Activated CD4-positive, alpha-beta T cell treated with anti-CD3 and anti-CD28 coated beads, Interleukin-2, amount 50 U/mL, for 1 hour (primary cell): ENCODE data around the gene FBXW8.

Experiments used
- DNase-seq: peaks from one replicate; pipeline ENCODE4 v3.0.0-alpha.2; 2020

The FBXW8 gene

DNA sequence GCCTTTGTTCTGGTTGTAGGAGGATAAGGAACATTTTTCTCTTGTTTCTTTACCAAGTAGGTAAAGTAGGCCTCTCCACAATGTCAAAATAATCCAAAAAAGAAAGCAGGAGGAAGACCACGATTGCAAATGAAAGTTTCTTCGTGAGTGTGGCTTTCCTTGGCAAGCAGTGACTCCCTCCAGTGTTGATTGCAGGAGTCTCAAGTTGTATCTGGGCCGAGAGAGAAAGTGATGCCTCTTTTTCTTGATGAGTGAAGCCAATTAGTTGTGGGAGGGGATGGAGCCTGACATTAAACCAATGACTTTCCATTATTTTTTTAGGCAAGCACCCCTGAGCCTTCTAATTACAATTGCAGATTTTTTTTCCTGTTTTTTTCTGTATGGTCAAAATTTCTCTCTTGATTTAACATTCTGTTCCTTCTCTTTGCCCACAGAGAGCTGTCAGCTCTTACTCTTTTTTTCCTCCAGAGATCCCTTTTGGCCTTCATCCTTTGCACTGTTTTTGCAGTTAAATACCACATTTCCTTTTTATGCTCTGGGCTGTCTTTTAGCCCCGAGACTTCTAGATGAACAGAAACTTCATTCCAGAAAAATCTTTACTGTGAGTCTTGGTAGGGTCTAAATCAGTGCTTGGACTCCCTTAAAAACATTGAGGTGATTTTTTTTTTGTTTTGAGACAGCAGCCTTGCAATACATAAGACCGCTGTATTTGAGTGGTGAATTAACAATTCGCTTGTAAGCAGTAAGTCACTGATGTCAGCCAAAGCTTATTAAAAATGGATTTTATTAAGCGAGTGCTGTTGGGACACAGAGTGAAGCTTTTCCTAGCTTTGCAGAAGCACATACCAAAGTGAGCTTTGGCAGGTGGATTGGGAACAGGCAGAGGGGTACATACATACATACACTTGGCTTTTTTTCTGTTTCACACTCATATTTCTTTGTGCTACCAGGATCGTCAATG lies 15.8 kb downstream of the FBXW8 start:
- DNase-seq, result no peak

DNA sequence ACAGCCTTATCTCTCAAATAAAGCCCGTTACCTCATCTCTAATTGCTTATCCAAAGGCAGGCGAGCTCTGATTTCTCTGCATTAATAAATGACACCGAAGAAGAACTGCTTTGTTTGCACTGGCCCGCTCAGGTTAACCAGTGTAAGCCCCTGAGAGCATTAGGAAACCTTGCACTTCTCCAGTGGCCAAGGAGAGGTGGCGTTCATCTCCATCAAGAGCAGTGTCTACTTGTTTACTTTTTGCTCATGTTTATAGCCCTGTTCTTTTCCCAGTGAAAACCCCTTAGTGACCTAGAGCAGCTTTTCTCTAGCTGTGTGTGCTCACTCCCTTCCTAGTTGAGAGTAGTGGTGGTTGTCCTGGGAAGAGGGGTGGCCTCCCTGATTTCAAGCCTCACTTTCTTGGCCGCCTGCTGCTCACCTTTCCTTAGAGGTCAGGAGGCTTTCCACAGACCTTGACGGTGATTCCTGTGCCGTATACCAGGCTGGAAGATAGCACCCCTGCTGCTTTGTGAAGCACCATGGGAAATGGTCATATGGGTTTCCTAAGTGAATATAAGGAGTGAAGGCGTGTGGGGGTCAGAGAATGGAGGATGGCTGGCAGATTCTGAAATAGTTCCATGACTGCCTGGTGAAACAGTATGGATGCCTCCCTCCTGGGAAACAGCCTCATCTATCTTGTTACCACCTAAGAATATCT lies 16.6 kb downstream of the FBXW8 start:
- no peak for DNase-seq

DNA sequence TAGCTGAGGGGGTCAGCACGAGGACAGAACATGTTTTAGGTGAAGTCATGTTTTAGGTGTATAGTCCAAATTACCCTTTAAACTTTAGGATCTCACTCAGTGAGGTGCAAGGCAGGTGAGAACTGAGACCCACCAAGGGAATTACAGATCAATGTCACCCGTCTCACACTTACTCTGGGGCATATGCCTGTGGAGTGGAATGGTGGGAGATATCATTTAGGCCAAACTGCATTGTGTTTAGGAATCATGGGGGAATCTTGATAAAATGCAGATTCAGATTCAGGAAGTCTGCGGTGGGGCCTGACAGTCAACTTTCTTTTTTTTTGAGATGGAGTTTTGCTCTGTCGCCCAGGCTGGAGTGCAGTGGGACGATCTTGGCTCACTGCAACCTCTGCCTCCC lies 17.8 kb downstream of the FBXW8 start:
- no peak for DNase-seq

DNA sequence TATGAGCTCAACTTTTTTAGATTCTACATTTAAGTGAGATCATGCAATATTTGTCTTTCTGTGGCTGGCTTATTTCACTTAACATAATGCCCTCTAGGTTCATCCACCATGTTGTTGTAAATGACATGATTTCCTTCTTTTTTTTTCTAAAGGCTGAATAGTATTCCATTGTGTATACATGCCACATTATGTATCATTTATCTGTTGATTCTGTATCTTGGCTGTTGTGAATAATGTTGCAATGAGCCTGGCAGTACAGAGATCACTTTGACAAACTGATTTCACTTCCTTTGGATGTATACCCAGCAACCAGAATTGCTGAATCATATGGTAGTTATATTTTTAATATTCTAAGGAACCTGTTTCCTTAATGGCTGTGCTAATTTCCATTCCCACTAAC lies 19.1 kb downstream of the FBXW8 start:
- no peak for DNase-seq

DNA sequence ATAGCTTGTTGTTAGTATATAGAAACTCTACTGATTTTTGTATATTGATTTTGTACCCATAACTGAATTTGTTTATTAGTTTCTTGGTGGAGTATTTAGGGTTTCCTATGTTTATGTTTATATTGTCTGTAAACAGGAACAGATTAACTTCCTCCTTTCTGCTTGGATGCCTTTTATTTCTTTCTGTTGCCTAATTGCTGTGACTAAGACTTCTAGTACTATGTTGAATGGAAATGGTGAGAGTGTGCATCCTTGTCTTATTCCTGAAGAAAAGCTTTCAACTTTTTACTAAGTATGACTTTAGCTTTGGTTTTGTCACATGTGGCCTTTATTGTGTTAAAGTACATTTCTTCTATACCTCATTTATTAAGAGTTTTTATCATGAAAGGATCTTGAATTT lies 20.9 kb downstream of the FBXW8 start:
- DNase-seq, result no peak

DNA sequence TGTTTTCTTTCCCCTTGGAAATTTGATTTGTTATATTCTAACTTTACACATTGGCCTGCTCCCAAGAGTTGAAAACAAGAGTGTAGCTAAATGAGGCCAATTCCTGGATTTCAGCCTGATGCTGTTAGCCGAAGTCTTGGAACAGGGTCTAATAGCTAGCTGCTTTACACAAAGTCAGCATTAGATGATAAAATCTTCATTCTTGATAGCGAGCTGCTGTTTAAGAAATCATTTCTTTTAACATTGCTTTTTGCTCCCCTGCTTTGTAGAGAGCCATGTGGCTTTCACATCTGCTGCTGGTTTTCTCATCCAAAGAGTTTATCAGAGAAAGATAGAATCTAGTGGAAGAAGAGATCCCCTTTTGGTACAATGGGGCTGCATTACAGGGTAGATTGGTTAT lies 22.3 kb downstream of the FBXW8 start:
- DNase-seq, result no peak

DNA sequence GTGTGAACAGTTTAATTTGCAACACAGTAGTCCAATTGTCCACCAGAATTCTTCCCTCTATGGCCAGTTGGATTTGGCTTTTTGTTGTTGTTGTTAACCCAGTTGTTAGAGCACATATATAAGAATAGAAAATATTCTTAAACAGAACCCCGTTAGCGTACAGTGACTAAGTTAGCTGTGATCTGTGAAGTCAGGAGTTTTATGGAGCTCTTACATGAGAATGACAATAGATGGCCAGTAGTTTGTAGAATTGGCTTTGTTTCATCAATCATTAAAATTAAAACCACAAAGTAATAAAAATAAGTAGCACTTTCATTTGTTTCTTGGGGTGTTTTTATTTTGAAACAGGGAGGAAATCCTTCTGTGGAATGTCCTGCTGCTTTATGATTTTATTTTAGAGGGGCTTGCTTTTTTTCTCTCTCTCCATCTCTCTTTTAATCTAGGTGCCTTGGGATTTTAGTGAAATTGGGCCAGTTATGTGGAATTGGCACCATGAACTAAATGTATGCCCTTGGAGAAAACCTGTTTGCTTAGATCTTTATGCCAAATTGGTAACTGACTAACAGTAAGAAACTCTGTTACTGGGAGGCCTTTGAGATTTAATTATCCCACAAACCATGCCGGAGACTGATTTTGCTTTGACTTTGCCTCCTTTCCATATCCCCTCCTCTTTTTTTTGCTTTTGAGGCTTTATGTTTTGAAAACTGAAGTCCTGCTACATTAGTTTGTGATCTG lies 22.9 kb downstream of the FBXW8 start:
- DNase-seq, result no peak

DNA sequence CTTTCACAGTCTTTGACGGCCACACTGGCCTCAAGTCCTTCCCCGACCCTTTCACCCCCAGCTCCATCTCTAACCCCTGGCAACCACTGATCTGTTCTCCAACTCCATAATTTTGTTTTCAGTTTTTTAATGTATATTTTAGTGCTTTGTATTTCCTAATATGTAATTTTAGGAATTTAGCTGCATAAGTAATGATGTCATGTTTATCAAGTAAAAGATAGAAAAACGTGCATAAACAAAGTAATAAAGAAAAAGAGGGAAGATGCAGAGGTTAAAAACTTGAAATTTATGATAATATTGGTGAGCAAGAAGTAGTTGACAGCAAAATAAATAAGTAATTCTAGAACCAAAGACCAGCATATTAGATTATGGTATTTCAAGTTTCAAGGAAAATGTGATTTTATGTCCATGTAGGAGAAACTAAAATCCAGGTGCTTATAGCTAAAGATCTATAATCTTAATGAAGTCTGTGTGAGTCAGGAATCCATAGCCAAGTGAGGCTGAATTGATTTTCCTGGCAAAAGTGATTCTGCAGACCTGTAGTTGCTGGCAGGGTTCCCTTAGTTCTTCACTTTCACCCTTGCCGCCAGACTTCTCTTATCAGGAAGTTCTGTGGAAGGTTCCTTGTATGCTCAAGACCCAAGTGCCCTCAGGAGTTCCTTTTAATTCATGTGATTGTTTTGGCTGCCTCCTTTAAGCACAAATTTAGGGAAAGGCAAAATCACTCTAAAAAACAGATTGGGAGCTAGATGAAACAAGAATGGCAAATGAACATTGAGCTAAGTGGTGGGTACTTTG lies 24.4 kb downstream of the FBXW8 start:
- DNase-seq, result no peak

DNA sequence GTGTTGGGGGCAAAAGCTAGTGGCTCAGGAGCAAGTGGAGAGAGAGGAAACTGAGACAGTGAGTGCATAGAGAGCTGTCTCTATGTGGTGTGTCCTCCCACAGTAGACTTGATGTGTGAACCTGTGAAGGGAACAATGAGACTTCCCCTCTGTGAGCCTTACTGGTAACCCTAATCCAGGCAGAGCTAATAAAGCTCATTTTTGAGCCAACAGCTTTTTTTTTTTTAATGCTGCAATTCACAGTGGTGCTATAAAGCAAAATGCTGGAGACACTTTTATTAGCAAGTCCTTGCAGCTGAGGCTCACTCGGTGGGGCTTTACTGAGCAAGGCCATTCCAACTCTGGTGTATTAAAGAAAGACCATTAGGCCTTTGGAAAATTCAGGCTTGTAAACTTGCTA lies 26.9 kb downstream of the FBXW8 start:
- no peak for DNase-seq

DNA sequence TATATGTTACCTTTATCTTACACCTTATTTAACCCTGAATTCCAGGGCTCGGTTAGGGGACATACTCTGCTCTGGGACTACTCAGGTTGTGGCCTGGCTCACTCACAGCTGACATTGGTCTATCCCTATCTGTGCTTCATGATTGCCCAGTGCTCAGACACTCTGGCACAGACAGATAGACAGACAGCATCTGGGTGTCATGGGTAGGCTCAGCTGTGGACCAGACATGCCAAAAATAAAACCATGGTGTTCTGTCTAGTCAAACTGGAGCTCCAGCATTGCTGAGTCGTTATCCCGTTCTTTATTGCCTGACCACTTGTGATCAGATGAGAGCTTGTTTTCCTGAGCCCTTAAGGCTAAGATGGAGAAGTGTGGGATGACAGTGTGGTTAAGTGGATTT lies 29.0 kb downstream of the FBXW8 start:
- DNase-seq, result no peak

DNA sequence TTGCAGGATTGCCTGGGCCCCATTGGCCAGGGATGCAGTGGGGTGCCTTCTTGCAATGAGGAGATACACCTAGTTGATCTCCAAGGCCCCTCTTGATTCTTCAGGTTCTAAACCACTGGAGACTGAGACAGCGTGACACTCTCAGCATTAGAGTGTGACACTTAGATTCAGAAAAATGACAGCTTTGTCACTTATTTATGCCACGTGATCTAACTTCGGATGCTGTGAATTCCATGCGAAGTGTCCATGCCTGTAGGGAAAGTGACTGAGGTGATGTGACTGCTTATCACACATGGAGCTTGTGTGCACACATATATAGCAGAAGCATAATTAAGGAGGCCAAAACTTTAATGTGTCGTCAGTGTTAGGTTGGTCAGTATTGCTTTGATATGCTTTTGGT lies 30.4 kb downstream of the FBXW8 start:
- DNase-seq, result no peak

DNA sequence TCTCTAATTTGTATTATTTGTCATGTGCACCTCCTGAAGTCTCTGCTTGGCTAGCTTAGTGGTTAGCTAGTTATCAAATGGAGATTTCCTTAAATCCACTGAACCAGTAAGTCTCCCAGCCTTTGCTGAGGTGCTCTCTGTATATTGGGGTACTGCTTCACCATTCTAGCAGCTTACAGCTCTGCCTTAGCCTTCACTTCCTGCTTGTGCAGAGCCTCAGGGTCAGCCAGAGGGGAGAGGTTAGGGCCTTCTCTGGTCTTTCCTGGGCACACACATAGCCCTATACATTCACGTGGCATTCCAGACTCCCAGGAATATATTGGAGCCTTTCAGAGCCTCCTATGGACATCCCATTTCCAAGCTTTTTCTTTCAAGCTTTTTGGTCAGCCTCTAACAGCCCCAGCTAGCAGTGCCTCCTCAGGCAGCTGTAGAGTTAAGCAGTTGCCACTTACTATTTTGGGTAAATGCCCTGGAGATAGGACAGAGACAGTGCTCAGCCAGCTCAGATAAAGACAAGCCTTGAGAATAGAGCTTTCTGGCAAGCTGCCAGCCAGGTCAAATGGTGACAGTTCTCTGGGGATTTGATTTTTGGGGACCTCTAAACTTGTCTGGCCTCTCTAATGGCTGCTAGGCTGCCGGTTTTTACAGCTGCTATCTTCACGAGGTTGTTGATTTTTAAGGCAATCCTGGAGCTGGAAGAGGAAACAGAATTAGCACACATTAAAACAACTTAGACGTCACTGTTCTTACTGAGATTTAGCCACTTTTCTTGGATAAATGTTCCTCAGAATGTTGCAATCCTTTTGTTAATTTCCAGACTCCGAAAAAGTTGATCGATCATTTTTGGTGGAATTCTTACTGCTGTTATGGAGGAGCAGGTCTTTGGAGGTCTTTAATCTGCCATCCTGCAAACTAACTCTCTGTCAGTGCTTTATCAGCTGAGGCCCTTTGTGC lies 32.9 kb downstream of the FBXW8 start:
- DNase-seq, result no peak

DNA sequence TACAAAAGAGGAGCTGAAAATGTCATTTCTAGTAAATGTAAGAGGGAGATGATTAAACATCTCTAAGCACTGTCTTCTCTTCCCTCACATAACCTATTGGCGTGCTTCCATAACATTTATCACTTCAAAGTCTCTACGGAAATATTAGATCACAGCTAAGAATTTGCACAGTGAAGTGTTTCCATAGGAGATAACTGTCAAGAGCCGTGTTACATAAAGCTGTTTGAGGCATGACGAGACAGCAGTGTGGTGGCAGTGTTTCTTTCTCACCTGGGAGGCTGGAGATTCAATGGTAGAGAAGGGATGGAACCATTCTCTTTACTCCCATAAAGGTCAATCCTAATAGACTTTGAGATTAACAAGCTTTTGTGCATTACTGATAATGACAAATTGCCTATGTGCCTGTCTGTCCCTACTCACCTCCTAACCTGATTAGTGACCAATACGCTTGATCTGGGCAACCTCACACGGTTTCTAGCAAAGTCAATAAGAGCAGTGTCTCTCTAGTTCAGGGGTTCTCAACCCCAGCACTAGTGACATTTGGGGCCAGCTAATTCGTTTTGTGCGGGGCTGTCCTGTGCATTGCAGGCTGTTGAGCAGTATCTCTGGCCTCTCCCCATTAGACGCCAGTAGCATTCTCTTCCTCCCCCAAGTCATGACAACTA lies 35.3 kb downstream of the FBXW8 start:
- no peak for DNase-seq

DNA sequence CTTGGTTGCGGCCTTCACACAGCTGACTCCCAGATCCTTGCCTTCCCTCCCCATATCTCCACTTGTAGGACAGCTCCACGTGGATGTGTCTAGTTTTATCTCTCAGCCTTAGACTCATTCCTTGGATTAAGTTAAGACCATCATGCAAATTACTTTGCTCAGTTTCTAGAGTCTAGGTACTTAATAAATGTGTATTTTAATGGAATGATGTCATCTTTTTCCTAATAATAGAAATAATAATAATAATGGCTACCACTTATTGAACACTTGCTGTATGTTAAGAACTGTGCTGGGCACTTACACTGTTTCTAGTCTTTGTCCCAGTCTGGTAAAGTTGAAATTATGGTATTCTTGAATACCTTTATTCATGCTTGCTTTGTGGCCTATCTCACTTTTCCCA lies 37.5 kb downstream of the FBXW8 start:
- no peak for DNase-seq

DNA sequence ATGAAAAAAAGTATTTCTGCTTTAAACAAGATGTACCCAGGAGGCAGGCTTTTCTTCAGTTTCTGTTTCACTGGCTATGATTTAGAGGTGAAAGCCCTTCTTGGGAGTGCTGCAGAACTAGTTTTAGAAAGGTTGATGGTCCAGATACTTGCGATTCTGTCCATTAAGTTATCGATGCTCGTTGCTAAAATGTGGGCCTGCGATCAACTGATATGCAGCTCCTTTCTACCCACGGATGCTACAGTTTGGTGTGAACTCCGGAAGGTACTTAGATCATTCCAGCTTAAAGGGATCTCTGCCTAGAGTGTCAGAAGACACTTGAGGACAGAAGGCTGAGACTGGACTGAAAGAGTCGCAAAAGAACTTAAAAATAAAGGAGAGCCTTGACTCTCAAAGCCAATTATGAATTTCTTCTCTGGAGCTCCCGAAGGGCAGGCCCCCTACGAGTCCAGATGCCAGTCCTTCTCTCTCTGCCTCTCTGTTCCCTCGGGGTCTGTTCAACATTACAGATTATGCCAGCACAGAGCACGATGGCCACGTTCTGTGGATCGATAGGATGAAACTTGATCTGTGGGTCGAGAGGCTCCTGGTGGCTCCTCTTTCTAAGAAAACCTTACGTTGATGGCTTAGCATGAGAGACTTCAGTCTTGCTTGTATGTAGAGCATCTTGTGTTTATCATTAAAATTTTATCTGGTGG lies 40.0 kb downstream of the FBXW8 start:
- no peak for DNase-seq

DNA sequence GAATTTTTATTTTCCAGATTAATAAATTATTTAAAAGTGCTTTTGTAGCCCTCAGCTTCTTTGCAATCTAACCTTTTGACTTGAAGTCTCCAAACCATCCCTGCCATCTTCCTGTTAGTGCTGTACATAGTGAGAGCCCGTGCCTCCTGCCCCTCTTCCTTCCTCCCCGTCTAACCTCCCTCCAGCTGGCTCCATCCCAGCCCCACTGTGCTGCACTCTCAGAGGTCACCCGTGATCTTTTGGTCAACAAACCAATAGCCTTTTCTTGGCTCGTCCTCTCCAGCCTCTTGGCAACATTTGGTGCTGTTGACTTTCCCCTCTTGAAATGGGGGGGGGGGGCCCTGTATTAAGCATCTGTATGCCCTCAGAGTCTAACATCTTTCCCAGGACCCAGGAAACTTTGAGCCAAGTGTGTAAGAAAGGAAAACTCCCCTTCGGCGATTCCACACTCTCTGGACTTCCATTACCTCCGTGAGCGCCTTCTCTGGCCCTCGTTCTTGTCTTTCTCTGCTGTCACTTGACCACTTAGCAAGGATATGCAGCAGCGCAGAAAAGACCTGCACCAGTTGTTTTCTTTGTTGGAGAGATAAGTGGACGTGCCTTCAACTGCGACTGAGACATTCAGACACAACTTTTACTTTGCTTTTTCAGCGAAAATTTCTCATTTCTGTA lies 44.1 kb downstream of the FBXW8 start:
- DNase-seq, result no peak

DNA sequence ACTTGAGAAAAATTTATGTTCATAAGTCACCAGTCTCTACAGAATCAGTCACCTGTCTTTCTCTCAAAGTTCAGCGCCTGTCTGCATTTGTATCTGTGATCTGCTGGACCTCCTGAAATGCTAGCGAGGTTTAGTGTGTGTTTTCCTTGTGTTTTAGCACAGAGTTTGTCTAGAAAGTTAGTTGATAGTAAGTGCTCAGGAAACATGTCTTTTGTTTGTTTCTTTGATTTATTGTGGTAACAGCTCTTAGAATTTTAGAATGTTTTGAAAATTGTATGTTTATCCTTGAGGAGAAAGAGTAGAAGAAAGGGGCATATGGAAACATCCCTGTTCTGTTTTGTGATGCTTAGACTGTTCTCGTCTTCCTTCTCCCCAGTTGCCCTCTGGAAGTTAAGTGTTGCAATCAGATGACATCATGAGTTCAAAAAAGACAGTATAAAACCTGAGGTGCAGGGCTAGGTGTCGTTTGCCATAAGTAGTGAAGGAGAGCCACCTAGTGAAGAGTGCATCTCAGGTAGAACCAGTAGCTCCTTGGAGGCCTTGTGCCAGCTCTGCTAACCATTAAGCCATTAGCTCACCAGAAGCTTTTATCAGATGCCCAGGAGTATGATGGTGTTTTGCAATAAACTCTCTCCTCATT lies 44.8 kb downstream of the FBXW8 start:
- no peak for DNase-seq

DNA sequence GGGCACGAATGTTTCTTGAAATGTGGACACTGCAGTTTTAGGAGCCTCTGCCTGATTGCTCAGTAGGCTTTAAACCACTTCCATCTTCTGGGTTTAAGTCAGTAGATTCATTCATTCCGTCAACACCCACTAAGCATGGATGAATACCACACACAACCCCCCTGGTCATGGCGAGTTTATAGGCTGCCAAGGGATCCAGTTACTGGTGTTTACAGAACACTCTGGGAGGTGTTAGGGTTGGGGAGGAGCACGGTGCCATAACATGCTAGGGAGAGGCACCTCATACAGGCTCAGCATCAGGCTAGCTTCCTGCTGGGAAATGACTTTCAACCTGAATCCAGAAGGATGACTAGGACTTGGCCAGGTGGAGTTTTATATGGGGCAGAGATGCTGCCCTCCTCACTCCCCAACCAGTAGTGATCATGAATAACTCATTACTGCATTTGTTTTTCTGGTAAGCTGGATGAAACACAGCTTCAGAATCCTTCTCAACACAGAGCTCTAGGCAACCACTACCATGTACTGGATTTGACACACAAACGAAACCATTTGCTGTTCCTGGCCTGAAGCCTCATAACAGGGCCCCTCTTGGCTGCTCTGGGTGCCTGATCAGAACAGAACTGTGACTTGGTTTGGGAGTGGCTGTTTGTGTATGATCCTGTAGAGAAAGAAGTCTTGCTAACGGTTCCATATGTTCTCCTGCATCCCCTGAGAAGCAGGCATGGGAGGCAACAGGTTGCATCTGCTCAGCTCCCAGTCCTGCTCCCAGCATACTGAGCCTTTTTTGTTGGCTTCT lies 47.9 kb downstream of the FBXW8 start:
- no peak for DNase-seq

DNA sequence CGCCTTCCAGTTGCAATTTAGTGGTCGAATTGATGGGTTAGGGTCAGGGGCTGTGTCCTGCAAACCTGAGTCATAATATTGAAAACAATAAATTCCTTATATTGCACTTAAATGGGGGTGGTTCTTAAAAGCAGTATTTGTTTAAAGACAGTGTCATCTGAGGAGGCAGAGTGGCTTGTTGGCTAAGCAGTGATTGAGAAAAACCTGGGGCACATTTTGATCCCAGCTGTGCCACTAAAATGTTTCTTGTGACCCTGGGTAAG lies 48.4 kb downstream of the FBXW8 start:
- no peak for DNase-seq
